ENCODE results near the gene SPTBN5.

DNA sequence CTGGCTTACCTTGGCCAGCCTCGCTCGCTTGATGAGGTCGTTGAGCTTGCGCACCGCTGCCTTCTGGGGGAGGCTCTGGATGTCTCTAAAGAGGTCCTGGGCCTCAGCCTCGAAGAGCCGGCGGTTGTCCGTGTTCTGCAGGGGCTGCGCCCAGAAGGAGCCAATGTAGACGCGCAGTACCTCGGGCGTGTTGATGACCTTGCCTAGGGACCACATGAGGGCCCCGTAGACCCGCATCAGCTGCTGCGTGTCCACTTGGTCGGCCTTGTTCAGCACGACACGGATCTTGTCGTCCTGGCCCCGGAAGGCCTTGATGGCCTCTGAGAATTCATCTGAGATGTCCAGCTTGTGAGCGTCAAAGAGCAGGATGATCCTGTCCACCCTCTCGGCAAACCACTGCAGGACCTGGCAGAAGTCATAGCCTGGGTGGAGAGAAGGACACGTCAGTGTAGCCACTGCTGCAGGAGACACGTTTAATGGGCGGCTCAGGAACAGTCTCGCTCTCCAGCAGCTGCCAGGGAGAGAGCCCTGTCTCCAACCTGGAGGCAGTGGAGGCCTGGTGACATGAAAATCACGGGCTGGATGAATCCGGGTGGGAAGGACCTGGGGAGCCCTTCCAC lies 25.5 kb upstream of the SPTBN5 start:
- TF ChIP-seq, protein P1, sequence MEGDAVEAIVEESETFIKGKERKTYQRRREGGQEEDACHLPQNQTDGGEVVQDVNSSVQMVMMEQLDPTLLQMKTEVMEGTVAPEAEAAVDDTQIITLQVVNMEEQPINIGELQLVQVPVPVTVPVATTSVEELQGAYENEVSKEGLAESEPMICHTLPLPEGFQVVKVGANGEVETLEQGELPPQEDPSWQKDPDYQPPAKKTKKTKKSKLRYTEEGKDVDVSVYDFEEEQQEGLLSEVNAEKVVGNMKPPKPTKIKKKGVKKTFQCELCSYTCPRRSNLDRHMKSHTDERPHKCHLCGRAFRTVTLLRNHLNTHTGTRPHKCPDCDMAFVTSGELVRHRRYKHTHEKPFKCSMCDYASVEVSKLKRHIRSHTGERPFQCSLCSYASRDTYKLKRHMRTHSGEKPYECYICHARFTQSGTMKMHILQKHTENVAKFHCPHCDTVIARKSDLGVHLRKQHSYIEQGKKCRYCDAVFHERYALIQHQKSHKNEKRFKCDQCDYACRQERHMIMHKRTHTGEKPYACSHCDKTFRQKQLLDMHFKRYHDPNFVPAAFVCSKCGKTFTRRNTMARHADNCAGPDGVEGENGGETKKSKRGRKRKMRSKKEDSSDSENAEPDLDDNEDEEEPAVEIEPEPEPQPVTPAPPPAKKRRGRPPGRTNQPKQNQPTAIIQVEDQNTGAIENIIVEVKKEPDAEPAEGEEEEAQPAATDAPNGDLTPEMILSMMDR (IDR thresholded peaks at IDR 0.05; ENCODE audit: low read length) = no peak
- TF ChIP-seq EZH2 (optimal IDR thresholded peaks at IDR 0.05; ENCODE audit: low read depth, low read length) (no peak), EZH2phosphoT487 (IDR thresholded peaks at IDR 0.05; ENCODE audit: low read length) (no peak)

Data from MM.1S (cell line).